Fibroblast of lung (primary cell): ENCODE data around the gene BASP1. TPM values are rescaled to one million over a fixed set of nuclear protein-coding genes. Genes with fewer than 3 reads are reported as not detected.

ENCODE experiments used
- DNase-seq, 2 donors: peaks; one replicate each; pipeline versions ENCODE4 v3.0.0 to v3.0.0-alpha.2; 2010; ENCODE audit warnings: low read depth in 2 of 2
- H2AFZ ChIP-seq: 2 replicates; pipeline ENCODE4 v1.5.1; 2012; ENCODE audit warnings: low read length, control low read depth, inconsistent platforms
- H3K27ac ChIP-seq: 2 replicates; pipeline ENCODE4 v1.5.1; 2011; ENCODE audit warnings: low read length, control low read depth; ENCODE audit not compliant: insufficient read depth
- H3K27me3 ChIP-seq: 2 replicates; pipeline ENCODE4 v1.5.1; 2011; ENCODE audit warnings: mild to moderate bottlenecking, low read length; ENCODE audit not compliant: control insufficient read depth, insufficient read depth
- H3K36me3 ChIP-seq: 2 replicates; pipeline ENCODE4 v1.5.1; 2011; ENCODE audit warnings: low read length; ENCODE audit not compliant: control insufficient read depth, insufficient read depth
- H3K4me1 ChIP-seq: 2 replicates; pipeline ENCODE4 v1.5.1; 2011; ENCODE audit warnings: low read length; ENCODE audit not compliant: control insufficient read depth, insufficient read depth; ENCODE audit errors: extremely low read depth
- H3K4me2 ChIP-seq: 2 replicates; pipeline ENCODE4 v1.5.1; 2011; ENCODE audit warnings: low read length, control low read depth; ENCODE audit not compliant: insufficient read depth; ENCODE audit errors: extremely low read depth
- H3K4me3 ChIP-seq, 4 experiments: fragments of 200-600 bp in 1 of 4; sonication (generic) in 1 of 4; replicated peaks in 1 of 4; 2 replicates each; pipeline ENCODE4 v1.5.1; 2011 to 2016; ENCODE audit warnings: low read length in 4 of 4, low read depth in 3 of 4, mild to moderate bottlenecking in 3 of 4, control low read depth in 2 of 4, inconsistent platforms in 1 of 4, mixed read lengths in 1 of 4; ENCODE audit not compliant: insufficient read depth in 1 of 4; ENCODE audit errors: control extremely low read depth in 1 of 4
- H3K79me2 ChIP-seq: 2 replicates; pipeline ENCODE4 v1.5.1; 2012; ENCODE audit warnings: mild to moderate bottlenecking, low read length, inconsistent platforms; ENCODE audit not compliant: control insufficient read depth, insufficient read depth
- H3K9ac ChIP-seq: 2 replicates; pipeline ENCODE4 v1.5.1; 2011; ENCODE audit warnings: mild to moderate bottlenecking, low read length, control low read depth; ENCODE audit not compliant: insufficient read depth
- H3K9me3 ChIP-seq: 2 replicates; pipeline ENCODE4 v1.5.1; 2012; ENCODE audit warnings: low read depth, low read length; ENCODE audit not compliant: control insufficient read depth, insufficient read depth
- H4K20me1 ChIP-seq: 2 replicates; pipeline ENCODE4 v1.5.1; 2011; ENCODE audit warnings: low read length; ENCODE audit not compliant: control insufficient read depth, insufficient read depth; ENCODE audit errors: extremely low read depth
- EZH2 ChIP-seq: IDR thresholded peaks from 2 replicates; pipeline ENCODE4 v1.5.1; 2012; ENCODE audit warnings: low read length, control low read depth, mild to moderate bottlenecking; ENCODE audit errors: missing control alignments
- polyA plus RNA-seq, 2 donors: library from polyadenylated mRNA; depleted of rRNA in 1 of 2; stranded (reverse) in 1 of 2; unstranded in 1 of 2; fragments of >200 nt; gene quantifications; 2 replicates each; pipeline ENCODE4 v1.2.1, GENCODE V29; 2011 to 2012; ENCODE audit warnings: missing spikeins in 1 of 2
- total RNA-seq: library from RNA; depleted of rRNA; stranded (reverse); fragments of >200 nt; gene quantifications from 2 replicates; pipeline ENCODE4 v1.2.1, GENCODE V29; 2014
- TF ChIP-seq, protein P1 (sequence below), 2 donors: IDR thresholded peaks in 1 of 2; conservative IDR thresholded peaks in 1 of 2; 1 replicate in 1 of 2; 2 replicates in 1 of 2; pipeline ENCODE4 v1.5.1; 2011 to 2012; ENCODE audit warnings: low read length in 2 of 2, control low read depth in 1 of 2, inconsistent platforms in 1 of 2, low read depth in 1 of 2, mild to moderate bottlenecking in 1 of 2

Gene BASP1
- total and polyA plus RNA-seq, 2 donors (not counting 1 experiment from before 2014, with no cell fraction given), result 186 to 248 TPM

DNA sequence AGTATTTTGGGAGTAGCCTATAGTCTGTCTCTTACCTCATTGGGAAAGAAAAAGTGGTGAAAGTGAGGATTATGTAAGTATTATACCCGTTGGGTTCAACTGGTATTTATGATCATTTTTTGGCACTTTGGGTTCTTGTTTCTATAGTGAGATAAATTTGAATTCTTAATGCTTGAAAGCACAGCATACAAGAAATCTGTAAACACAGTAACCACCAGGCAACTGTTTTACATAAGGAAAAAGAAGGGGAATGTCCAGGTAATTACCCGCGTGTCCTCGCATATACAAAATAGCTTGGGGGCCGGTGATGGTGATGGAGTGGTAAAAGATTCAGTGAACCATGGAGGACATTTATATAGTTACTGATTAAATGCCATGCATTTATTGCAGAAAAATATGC, 60.5 kb downstream of the BASP1 start:
- Histone ChIP-seq H3K9me3 (no peaks in the 10 kb centered on the region), H2AFZ (no peak overlapping the region), H3K4me2 (no peak overlapping the region), H3K4me1 (no peaks in the 10 kb centered on the region), H3K27ac (no peak overlapping the region), H4K20me1 (no peaks in the 10 kb centered on the region), H3K27me3 (no peaks in the 10 kb centered on the region), H3K36me3 (peaks cover 4% of the 10 kb centered on the region), H3K4me3 (no peak overlapping the region), H3K9ac (no peak overlapping the region), H3K79me2 (peaks cover 11% of the 10 kb centered on the region)
- no peak for DNase-seq
- TF ChIP-seq, protein P1, sequence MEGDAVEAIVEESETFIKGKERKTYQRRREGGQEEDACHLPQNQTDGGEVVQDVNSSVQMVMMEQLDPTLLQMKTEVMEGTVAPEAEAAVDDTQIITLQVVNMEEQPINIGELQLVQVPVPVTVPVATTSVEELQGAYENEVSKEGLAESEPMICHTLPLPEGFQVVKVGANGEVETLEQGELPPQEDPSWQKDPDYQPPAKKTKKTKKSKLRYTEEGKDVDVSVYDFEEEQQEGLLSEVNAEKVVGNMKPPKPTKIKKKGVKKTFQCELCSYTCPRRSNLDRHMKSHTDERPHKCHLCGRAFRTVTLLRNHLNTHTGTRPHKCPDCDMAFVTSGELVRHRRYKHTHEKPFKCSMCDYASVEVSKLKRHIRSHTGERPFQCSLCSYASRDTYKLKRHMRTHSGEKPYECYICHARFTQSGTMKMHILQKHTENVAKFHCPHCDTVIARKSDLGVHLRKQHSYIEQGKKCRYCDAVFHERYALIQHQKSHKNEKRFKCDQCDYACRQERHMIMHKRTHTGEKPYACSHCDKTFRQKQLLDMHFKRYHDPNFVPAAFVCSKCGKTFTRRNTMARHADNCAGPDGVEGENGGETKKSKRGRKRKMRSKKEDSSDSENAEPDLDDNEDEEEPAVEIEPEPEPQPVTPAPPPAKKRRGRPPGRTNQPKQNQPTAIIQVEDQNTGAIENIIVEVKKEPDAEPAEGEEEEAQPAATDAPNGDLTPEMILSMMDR (conservative IDR thresholded peaks at IDR 0.05 in 1 of 2, IDR thresholded peaks at IDR 0.05 in 1 of 2; ENCODE audit: low read depth in 1 of 2, low read length in 2 of 2), result no peak
- no peak for TF ChIP-seq EZH2

DNA sequence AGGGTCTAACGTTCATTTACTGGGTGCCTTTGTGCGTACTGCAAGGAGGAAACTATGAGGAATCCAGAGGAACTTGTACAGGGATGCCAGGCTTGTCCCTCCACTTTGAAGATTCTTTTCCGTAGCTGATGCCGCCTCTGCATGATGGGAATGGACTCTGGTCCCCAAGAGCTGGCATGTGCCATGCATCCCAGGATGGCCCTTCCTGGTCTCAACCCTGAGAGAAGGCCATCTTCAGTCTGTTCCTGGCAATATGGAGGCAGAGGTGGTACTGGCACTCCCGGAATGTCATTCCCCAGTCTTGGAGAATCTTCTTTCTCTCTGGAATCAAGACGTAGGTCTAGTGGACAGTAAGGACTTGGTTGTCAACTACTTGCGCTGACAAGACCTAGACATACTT, 61.5 kb downstream of the BASP1 start:
- no peak for TF ChIP-seq EZH2
- TF ChIP-seq, protein P1 (conservative IDR thresholded peaks at IDR 0.05 in 1 of 2, IDR thresholded peaks at IDR 0.05 in 1 of 2; ENCODE audit: low read depth in 1 of 2, low read length in 2 of 2), result no peak

DNA sequence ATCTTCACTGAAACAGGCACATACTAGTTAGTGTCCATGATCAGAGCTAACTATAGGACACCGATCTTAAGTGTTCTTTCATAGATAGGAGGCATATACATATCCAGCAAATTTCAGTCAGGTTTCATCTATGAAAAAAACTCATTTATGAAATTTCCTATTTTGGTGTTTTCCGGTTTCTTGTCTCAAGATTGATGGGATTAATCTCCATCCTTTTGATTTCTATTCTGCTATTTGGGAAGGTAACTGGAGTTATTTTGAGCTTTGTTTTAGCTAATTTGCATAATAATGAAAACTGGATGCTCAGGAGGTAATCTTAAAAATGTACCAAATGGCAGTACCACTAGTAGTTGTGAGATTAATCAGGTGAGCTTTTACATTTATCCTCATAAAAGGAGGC, 62.1 kb downstream of the BASP1 start:
- Histone ChIP-seq H3K27me3 (no peaks in the 10 kb centered on the region), H3K9ac (no peak overlapping the region), H3K9me3 (no peaks in the 10 kb centered on the region), H3K27ac (no peak overlapping the region), H4K20me1 (no peaks in the 10 kb centered on the region), H2AFZ (no peak overlapping the region), H3K79me2 (peaks cover 3% of the 10 kb centered on the region), H3K4me3 (no peak overlapping the region), H3K4me1 (no peaks in the 10 kb centered on the region), H3K4me2 (no peak overlapping the region), H3K36me3 (peaks cover 4% of the 10 kb centered on the region)
- no peak for DNase-seq
- no peak for TF ChIP-seq EZH2
- TF ChIP-seq, protein P1 (conservative IDR thresholded peaks at IDR 0.05 in 1 of 2, IDR thresholded peaks at IDR 0.05 in 1 of 2; ENCODE audit: low read depth in 1 of 2, low read length in 2 of 2), result no peak

More for the DNA sequence above, 61.5 kb downstream of the BASP1 start:
- Histone ChIP-seq H4K20me1 (no peaks in the 10 kb centered on the region), H3K4me1 (no peaks in the 10 kb centered on the region), H3K79me2 (peaks cover 3% of the 10 kb centered on the region), H3K4me3 (no peak overlapping the region), H2AFZ (no peak overlapping the region), H3K36me3 (peaks cover 4% of the 10 kb centered on the region), H3K9me3 (no peaks in the 10 kb centered on the region), H3K27me3 (no peaks in the 10 kb centered on the region), H3K27ac (no peak overlapping the region), H3K4me2 (no peak overlapping the region), H3K9ac (no peak overlapping the region)
- no peak for DNase-seq
